HG03457 (cell line): ENCODE measurements around the gene YAP1.

Experiments
- ATAC-seq: cut with Tn5 transposase; IDR thresholded peaks from one replicate; pipeline ENCODE4 v1.9.1; 2021; ENCODE audit warnings: moderate number of reproducible peaks; ENCODE audit not compliant: unreplicated experiment

YAP1 gene

GRCh38 chr11:102269927-102270326, 159.7 kb downstream of the YAP1 start:
- no peak for ATAC-seq

- ATAC-seq, result no peak
Measured at GRCh38 chr11:102272047-102272824, 162.0 kb downstream of the YAP1 start.

- no peak for ATAC-seq
Measured at GRCh38 chr11:102274628-102275027, 164.4 kb downstream of the YAP1 start.

GRCh38 chr11:102276362-102276761, 166.1 kb downstream of the YAP1 start:
- no peak for ATAC-seq

GRCh38 chr11:102276783-102277182, 166.5 kb downstream of the YAP1 start:
- no peak for ATAC-seq

GRCh38 chr11:102279641-102280170, 169.5 kb downstream of the YAP1 start:
- peak; percentile 89 for ATAC-seq

- no peak for ATAC-seq
Measured at GRCh38 chr11:102280245-102280833, 170.1 kb downstream of the YAP1 start.
